ENCODE data around the gene ATRN.

DNA sequence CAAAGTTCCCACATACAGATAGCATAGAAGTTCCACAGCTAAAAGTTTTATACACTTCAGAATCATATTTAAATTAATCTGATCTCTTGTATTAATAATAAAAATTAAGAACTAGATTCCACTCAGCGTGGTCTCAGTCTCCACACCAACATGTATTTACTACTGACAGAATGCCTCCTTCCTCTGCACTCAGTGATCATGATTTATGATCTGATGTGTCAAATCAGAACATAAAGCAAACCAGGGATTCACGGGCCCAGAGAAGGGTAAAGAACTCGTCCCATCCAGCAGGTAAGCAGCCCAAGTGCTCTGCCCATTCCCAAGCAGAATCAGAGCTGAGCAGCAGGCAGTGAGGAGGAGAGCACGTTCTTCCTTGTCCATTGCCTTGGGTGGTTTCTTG lies 14.2 kb upstream of the ATRN start:
- TF ChIP-seq, protein P1, sequence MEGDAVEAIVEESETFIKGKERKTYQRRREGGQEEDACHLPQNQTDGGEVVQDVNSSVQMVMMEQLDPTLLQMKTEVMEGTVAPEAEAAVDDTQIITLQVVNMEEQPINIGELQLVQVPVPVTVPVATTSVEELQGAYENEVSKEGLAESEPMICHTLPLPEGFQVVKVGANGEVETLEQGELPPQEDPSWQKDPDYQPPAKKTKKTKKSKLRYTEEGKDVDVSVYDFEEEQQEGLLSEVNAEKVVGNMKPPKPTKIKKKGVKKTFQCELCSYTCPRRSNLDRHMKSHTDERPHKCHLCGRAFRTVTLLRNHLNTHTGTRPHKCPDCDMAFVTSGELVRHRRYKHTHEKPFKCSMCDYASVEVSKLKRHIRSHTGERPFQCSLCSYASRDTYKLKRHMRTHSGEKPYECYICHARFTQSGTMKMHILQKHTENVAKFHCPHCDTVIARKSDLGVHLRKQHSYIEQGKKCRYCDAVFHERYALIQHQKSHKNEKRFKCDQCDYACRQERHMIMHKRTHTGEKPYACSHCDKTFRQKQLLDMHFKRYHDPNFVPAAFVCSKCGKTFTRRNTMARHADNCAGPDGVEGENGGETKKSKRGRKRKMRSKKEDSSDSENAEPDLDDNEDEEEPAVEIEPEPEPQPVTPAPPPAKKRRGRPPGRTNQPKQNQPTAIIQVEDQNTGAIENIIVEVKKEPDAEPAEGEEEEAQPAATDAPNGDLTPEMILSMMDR (IDR thresholded peaks at IDR 0.05; ENCODE audit: borderline replicate concordance, extremely low read depth, low read length, poor library complexity, severe bottlenecking) = no peak
- no peak for TF ChIP-seq EZH2 (IDR thresholded peaks at IDR 0.05; ENCODE audit: borderline replicate concordance, low read depth, low read length, severe bottlenecking)
